ENCODE measurements around the gene TMTC1. TPM values are rescaled to one million over a fixed set of nuclear protein-coding genes. Genes with fewer than 3 reads are reported as not detected.

TMTC1 gene
- polyA plus RNA-seq, 1 donor (not counting 4 experiments of a cell fraction or from before 2014, with no cell fraction given): 3.7 TPM

DNA sequence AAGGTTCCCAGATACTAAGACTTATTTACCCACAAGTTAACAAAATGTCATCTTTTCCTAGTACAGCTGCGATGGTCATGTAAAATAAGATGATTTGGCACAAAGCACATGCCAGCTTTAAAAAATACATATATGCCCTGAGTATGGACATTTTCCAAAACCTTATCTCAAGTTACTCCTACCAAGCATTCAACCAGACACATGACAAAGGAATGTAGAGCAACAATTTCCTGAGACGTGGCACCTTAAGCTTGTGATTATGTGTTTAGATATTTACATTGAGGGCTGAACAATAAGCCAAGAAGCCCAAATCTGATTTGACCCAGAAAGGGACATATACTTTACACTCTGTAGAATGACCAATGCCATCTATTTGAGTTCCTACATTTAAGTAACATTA lies 261.8 kb downstream of the TMTC1 start:
- H2AFZ ChIP-seq (ENCODE audit: control insufficient read depth, low read length): no peak overlapping the region
- H3K4me3 ChIP-seq (ENCODE audit: control insufficient read depth in 2 of 3, extremely low read depth in 1 of 3, insufficient read depth in 2 of 3, low read depth in 1 of 3, low read length in 3 of 3): no peak overlapping the region
- H3K4me2 ChIP-seq (ENCODE audit: control insufficient read depth, extremely low read depth, insufficient read depth, low read depth, low read length): no peak overlapping the region
- no peak for FAIRE-seq
- dilution Hi-C loops (cut with MboI; ENCODE audit: extremely low pct_ligation_motif_present, low sequenced_read_pairs): no loop called here
- no peaks in the 10 kb centered on the region for H3K79me2 ChIP-seq (ENCODE audit: control insufficient read depth, insufficient read depth, low read length)
- no peaks in the 10 kb centered on the region for H4K20me1 ChIP-seq (ENCODE audit: control insufficient read depth, extremely low read depth, insufficient read depth, low read length)
- no peaks in the 10 kb centered on the region for H3K9me1 ChIP-seq (ENCODE audit: control insufficient read depth, extremely low read depth, insufficient read depth, low read length)
- no peaks in the 10 kb centered on the region for H3K36me3 ChIP-seq (ENCODE audit: control insufficient read depth in 2 of 2, extremely low read depth in 1 of 2, insufficient read depth in 2 of 2, low read length in 2 of 2)
- no peak for DNase-seq (ENCODE audit: low read depth, low spot score)
- TF ChIP-seq EZH2 (IDR thresholded peaks at IDR 0.05; ENCODE audit: low read length): no peak
- TF ChIP-seq, protein P1, sequence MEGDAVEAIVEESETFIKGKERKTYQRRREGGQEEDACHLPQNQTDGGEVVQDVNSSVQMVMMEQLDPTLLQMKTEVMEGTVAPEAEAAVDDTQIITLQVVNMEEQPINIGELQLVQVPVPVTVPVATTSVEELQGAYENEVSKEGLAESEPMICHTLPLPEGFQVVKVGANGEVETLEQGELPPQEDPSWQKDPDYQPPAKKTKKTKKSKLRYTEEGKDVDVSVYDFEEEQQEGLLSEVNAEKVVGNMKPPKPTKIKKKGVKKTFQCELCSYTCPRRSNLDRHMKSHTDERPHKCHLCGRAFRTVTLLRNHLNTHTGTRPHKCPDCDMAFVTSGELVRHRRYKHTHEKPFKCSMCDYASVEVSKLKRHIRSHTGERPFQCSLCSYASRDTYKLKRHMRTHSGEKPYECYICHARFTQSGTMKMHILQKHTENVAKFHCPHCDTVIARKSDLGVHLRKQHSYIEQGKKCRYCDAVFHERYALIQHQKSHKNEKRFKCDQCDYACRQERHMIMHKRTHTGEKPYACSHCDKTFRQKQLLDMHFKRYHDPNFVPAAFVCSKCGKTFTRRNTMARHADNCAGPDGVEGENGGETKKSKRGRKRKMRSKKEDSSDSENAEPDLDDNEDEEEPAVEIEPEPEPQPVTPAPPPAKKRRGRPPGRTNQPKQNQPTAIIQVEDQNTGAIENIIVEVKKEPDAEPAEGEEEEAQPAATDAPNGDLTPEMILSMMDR (optimal IDR thresholded peaks at IDR 0.05 in 1 of 3, IDR thresholded peaks at IDR 0.05 in 1 of 3, conservative IDR thresholded peaks at IDR 0.05 in 1 of 3; ENCODE audit: extremely low read depth in 1 of 3, insufficient read depth in 2 of 3, low read length in 3 of 3): no peak
- no peaks in the 10 kb centered on the region for H3K27me3 ChIP-seq (ENCODE audit: control insufficient read depth, extremely low read depth, insufficient read depth, low read length)
- no peak overlapping the region for H3K9ac ChIP-seq (ENCODE audit: control insufficient read depth, extremely low read depth, insufficient read depth, low read length)
- H3K4me1 ChIP-seq (ENCODE audit: control insufficient read depth, extremely low read depth, insufficient read depth, low read length): no peaks in the 10 kb centered on the region
- H3K9me3 ChIP-seq (ENCODE audit: control insufficient read depth, low read depth, low read length): no peaks in the 10 kb centered on the region
- H3K27ac ChIP-seq (ENCODE audit: control insufficient read depth, insufficient read depth, low read length): no peak overlapping the region

DNA sequence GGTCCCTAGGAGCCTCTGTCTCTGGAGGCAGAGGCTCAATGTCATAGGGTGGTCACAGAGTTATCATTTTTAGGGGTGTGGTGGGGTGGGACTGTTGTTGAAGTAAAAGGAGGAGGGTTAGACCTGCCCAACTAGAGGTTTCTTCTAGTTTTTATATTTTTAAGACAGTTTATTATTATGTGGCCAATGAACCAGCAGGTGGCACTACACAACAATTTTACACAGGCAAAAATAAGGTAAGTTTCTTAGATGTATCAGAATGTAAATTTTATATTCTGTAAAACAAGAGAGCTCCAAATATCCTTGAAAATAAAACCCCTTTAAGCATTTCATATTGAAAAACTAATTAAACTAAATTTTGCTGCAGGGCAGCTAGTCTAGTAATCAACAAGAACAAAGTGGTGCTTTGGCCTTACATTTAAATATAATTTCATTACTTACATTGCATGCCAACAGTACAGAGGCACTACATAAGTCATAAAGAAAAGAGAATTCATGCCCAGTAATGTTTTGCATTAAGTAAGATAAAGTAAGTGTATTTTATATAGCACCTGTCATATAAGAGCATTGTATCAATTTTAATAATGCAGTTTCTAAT lies 264.1 kb downstream of the TMTC1 start:
- Histone ChIP-seq H3K4me3 (ENCODE audit: control insufficient read depth in 2 of 3, extremely low read depth in 1 of 3, insufficient read depth in 2 of 3, low read depth in 1 of 3, low read length in 3 of 3) (no peak overlapping the region), H3K4me1 (ENCODE audit: control insufficient read depth, extremely low read depth, insufficient read depth, low read length) (no peaks in the 10 kb centered on the region), H2AFZ (ENCODE audit: control insufficient read depth, low read length) (no peak overlapping the region), H3K4me2 (ENCODE audit: control insufficient read depth, extremely low read depth, insufficient read depth, low read depth, low read length) (no peak overlapping the region), H3K27ac (ENCODE audit: control insufficient read depth, insufficient read depth, low read length) (no peak overlapping the region), H4K20me1 (ENCODE audit: control insufficient read depth, extremely low read depth, insufficient read depth, low read length) (no peaks in the 10 kb centered on the region), H3K27me3 (ENCODE audit: control insufficient read depth, extremely low read depth, insufficient read depth, low read length) (no peaks in the 10 kb centered on the region), H3K79me2 (ENCODE audit: control insufficient read depth, insufficient read depth, low read length) (no peaks in the 10 kb centered on the region), H3K9me1 (ENCODE audit: control insufficient read depth, extremely low read depth, insufficient read depth, low read length) (no peaks in the 10 kb centered on the region), H3K36me3 (ENCODE audit: control insufficient read depth in 2 of 2, extremely low read depth in 1 of 2, insufficient read depth in 2 of 2, low read length in 2 of 2) (no peaks in the 10 kb centered on the region), H3K9ac (ENCODE audit: control insufficient read depth, extremely low read depth, insufficient read depth, low read length) (no peak overlapping the region), H3K9me3 (ENCODE audit: control insufficient read depth, low read depth, low read length) (no peaks in the 10 kb centered on the region)
- dilution Hi-C loops (cut with MboI; ENCODE audit: extremely low pct_ligation_motif_present, low sequenced_read_pairs): no loop called here
- DNase-seq (ENCODE audit: low read depth, low spot score): peak; percentile 4
- no peak for FAIRE-seq
- TF ChIP-seq EZH2 (IDR thresholded peaks at IDR 0.05; ENCODE audit: low read length): no peak
- TF ChIP-seq, protein P1 (optimal IDR thresholded peaks at IDR 0.05 in 1 of 3, IDR thresholded peaks at IDR 0.05 in 1 of 3, conservative IDR thresholded peaks at IDR 0.05 in 1 of 3; ENCODE audit: extremely low read depth in 1 of 3, insufficient read depth in 2 of 3, low read length in 3 of 3): peak in 1 of 3 experiments; percentile 43
